HepG2 (cell line): ENCODE results near the gene SNRNP48. TPM values are rescaled to one million over a fixed set of nuclear protein-coding genes. Genes with fewer than 3 reads are reported as not detected.

ENCODE experiments used
- ATF2 ChIP-seq: sonication (generic); formaldehyde crosslinking; IDR thresholded peaks from 2 replicates; pipeline ENCODE4 v1.4.0; 2020; ENCODE audit warnings: missing genetic modification reagents
- ATF6 ChIP-seq: sonication (generic); formaldehyde crosslinking; conservative IDR thresholded peaks from 2 replicates; pipeline ENCODE4 v1.4.0; 2020; ENCODE audit warnings: missing genetic modification reagents
- BCLAF1 ChIP-seq: fragments of 450-650 bp; IDR thresholded peaks from 2 replicates; pipeline ENCODE4 v1.6.1; 2017; ENCODE audit warnings: mild to moderate bottlenecking
- CHD4 ChIP-seq: fragments of 200-600 bp; sonication (generic); IDR thresholded peaks from 2 replicates; pipeline ENCODE4 v1.7.0; 2017; ENCODE audit warnings: mild to moderate bottlenecking, low read length, borderline replicate concordance
- CREB1 ChIP-seq, 2 experiments: fragments of 450-650 bp in 1 of 2; IDR thresholded peaks; 2 replicates each; pipeline ENCODE4 v1.6.1; 2016 to 2017; ENCODE audit warnings: control low read depth in 1 of 2, mild to moderate bottlenecking in 1 of 2, missing compliant biosample characterization in 1 of 2, missing genetic modification characterization in 1 of 2
- FIP1L1 ChIP-seq: fragments of 200-400 bp; formaldehyde crosslinking; IDR thresholded peaks from 2 replicates; pipeline ENCODE4 v1.6.1; 2018; ENCODE audit warnings: low read depth, mild to moderate bottlenecking, low read length, moderate library complexity, borderline replicate concordance; ENCODE audit not compliant: insufficient read depth
- NFAT5 ChIP-seq: sonication (generic); formaldehyde crosslinking; IDR thresholded peaks from 2 replicates; pipeline ENCODE4 v1.4.0; 2020; ENCODE audit warnings: missing genetic modification reagents
- NPAS2 ChIP-seq: sonication (generic); formaldehyde crosslinking; IDR thresholded peaks from 2 replicates; pipeline ENCODE4 v1.8.0; 2022; ENCODE audit warnings: mild to moderate bottlenecking, missing genetic modification reagents, borderline replicate concordance
- PITX1 ChIP-seq: sonication (generic); formaldehyde crosslinking; IDR thresholded peaks from 2 replicates; pipeline ENCODE4 v1.5.1; 2020; ENCODE audit warnings: mild to moderate bottlenecking, missing genetic modification reagents
- RAD51 ChIP-seq: fragments of 450-650 bp; IDR thresholded peaks from 2 replicates; pipeline ENCODE4 v1.6.1; 2016; ENCODE audit warnings: borderline replicate concordance
- RFX1 ChIP-seq: fragments of 450-650 bp; IDR thresholded peaks from 2 replicates; pipeline ENCODE4 v1.6.1; 2017
- SP5 ChIP-seq: IDR thresholded peaks from 2 replicates; pipeline ENCODE4 v1.6.1; 2016; ENCODE audit warnings: low read depth, borderline replicate concordance
- ZFY ChIP-seq: sonication (generic); formaldehyde crosslinking; IDR thresholded peaks from 2 replicates; pipeline ENCODE4 v1.4.0; 2020; ENCODE audit warnings: missing genetic modification reagents
- ZNF230 ChIP-seq: sonication (generic); formaldehyde crosslinking; IDR thresholded peaks from 2 replicates; pipeline ENCODE4 v1.4.0; 2020; ENCODE audit warnings: mild to moderate bottlenecking, missing genetic modification reagents
- ZNF44 ChIP-seq: sonication (generic); formaldehyde crosslinking; IDR thresholded peaks from 2 replicates; pipeline ENCODE4 v1.5.1; 2020; ENCODE audit warnings: mild to moderate bottlenecking, missing genetic modification reagents
- ZNF562 ChIP-seq: sonication (generic); formaldehyde crosslinking; IDR thresholded peaks from 2 replicates; pipeline ENCODE4 v1.8.0; 2022; ENCODE audit warnings: missing genetic modification reagents, borderline replicate concordance
- ZNF788 ChIP-seq: sonication (generic); formaldehyde crosslinking; IDR thresholded peaks from 2 replicates; pipeline ENCODE4 v1.5.0; 2020; ENCODE audit warnings: mild to moderate bottlenecking, missing genetic modification reagents, borderline replicate concordance
- polyA plus RNA-seq, 8 experiments: library from polyadenylated mRNA; depleted of rRNA in 3 of 8; stranded (reverse) in 7 of 8; unstranded in 1 of 8; fragments of >200 nt; fragmentation: Illumina TruSeq in 4 of 8; extraction: Trizol in 4 of 8; gene quantifications; 2 replicates each; pipeline versions ENCODE4 v1.2.1 to v1.2.3, GENCODE V29; 2011 to 2016; ENCODE audit warnings: low read depth in 4 of 8, missing spikeins in 1 of 8, mixed read lengths in 1 of 8; ENCODE audit not compliant: insufficient read depth in 1 of 8
- total RNA-seq, 5 experiments: library from RNA; depleted of rRNA; stranded (reverse); fragments of >200 nt; fragmentation: Illumina TruSeq; extraction: Trizol; gene quantifications; 2 replicates each; pipeline ENCODE4 v1.2.3, GENCODE V29; 2016; ENCODE audit warnings: low read depth in 1 of 5

The SNRNP48 gene
- total and polyA plus RNA-seq, 2 of the 13 experiments (the other 11 are each of a cell fraction or from before 2014, with no cell fraction given): 17.5 to 47.5 TPM

GRCh38 chr6:7587631-7588100 is 2.3 kb upstream of the SNRNP48 start (continued):
- TF ChIP-seq BCLAF1 (no peak), NFAT5 (no peak), RFX1 (no peak), ZNF788 (CRISPR knock-in tag) (no peak), RAD51 (no peak), ZNF230 (CRISPR knock-in tag) (no peak), NPAS2 (CRISPR knock-in tag) (no peak), FIP1L1 (no peak; the same call in 1 of the 2 replicates), ZNF562 (CRISPR knock-in tag) (no peak), PITX1 (CRISPR knock-in tag) (no peak), ZNF44 (CRISPR knock-in tag) (0 out of 2 replicates have a peak, but pooled peaks have one; percentile 71), SP5 (CRISPR knock-in tag) (no peak), CHD4 (no peak), CREB1 (IDR thresholded peaks at IDR 0.05) (no peak), CREB1 (CRISPR knock-in tag; IDR thresholded peaks at IDR 0.05) (no peak), ZFY (no peak), ATF2 (no peak), ATF6 (CRISPR knock-in tag) (0 out of 2 replicates have a peak, but pooled peaks have one; percentile 70)
- TF ChIP-seq, all 625 proteins: peak for 25
